Glomerular endothelial cell (primary cell): ENCODE results near the gene ZIM2. TPM values are rescaled to one million over a fixed set of nuclear protein-coding genes. Genes with fewer than 3 reads are reported as not detected.
"Not testable (repeated sequence)": the region's sequence is repeated elsewhere in the genome, so short reads cannot be mapped to it uniquely, and the experiment has no call there.

ENCODE experiments used
- DNase-seq: peaks from one replicate; pipeline ENCODE4 v3.0.0-alpha.2; 2011; ENCODE audit warnings: low read depth, low spot score; ENCODE audit errors: extremely low read depth
- total RNA-seq: library from RNA; depleted of rRNA; stranded (reverse); fragments of >200 nt; gene quantifications from 2 replicates; pipeline ENCODE4 v1.2.3, GENCODE V29; 2015

The ZIM2 gene
- not detected in 2 replicates for total RNA-seq

- DNase-seq, result no peak
Observed at GRCh38 chr19:56840451-56841192, at the start of gene ZIM2, which contains the start of gene PEG3. Gene ZIM2 (minus strand): TSS chr19:56840726. CDS start chr19:56824277, 16,449 bp downstream. Gene PEG3 (minus strand): TSS chr19:56840726. CDS start chr19:56824655, 16,071 bp downstream.

- no peak for DNase-seq
Observed at GRCh38 chr19:56885173-56885985, 44.9 kb upstream of the ZIM2 start.

GRCh38 chr19:56884441-56884840, 43.9 kb upstream of the ZIM2 start:
- no peak for DNase-seq

- DNase-seq, result no peak
Observed at GRCh38 chr19:56880592-56881190, 40.2 kb upstream of the ZIM2 start.

- no peak for DNase-seq
Observed at GRCh38 chr19:56877069-56877715, 36.7 kb upstream of the ZIM2 start.

- no peak for DNase-seq
Observed at GRCh38 chr19:56875717-56876116, 35.2 kb upstream of the ZIM2 start.

GRCh38 chr19:56874530-56874929, 34.0 kb upstream of the ZIM2 start:
- DNase-seq, result no peak

GRCh38 chr19:56873493-56873892, 33.0 kb upstream of the ZIM2 start:
- DNase-seq, result no peak

GRCh38 chr19:56869886-56870285, 29.4 kb upstream of the ZIM2 start:
- no peak for DNase-seq

- no peak for DNase-seq
Observed at GRCh38 chr19:56868446-56868845, 27.9 kb upstream of the ZIM2 start.

- DNase-seq, result no peak
Observed at GRCh38 chr19:56866538-56866937, 26.0 kb upstream of the ZIM2 start.

- DNase-seq, result no peak
Observed at GRCh38 chr19:56864443-56865125, 24.1 kb upstream of the ZIM2 start.

GRCh38 chr19:56862741-56863140, 22.2 kb upstream of the ZIM2 start:
- no peak for DNase-seq

GRCh38 chr19:56860409-56860808, 19.9 kb upstream of the ZIM2 start:
- not testable (repeated sequence) for DNase-seq

- DNase-seq, result no peak
Observed at GRCh38 chr19:56858026-56858425, 17.5 kb upstream of the ZIM2 start.

- DNase-seq, result no peak
Observed at GRCh38 chr19:56856822-56857221, 16.3 kb upstream of the ZIM2 start.

- not testable (repeated sequence) for DNase-seq
Observed at GRCh38 chr19:56852361-56852760, 11.8 kb upstream of the ZIM2 start.

GRCh38 chr19:56848166-56848565, 7.6 kb upstream of the ZIM2 start:
- DNase-seq, result no peak

GRCh38 chr19:56842412-56842811, 1.9 kb upstream of the ZIM2 start:
- DNase-seq, result no peak

- DNase-seq, result no peak
Observed at GRCh38 chr19:56841193-56841543, 642 bp upstream of the ZIM2 start.
